HG02885 (cell line): ENCODE results near the gene GRM2.

Experiments used
- ATAC-seq: cut with Tn5 transposase; IDR thresholded peaks from one replicate; pipeline ENCODE4 v1.9.1; 2021; ENCODE audit warnings: mild to moderate bottlenecking; ENCODE audit not compliant: unreplicated experiment, poor library complexity

GRM2 gene

DNA sequence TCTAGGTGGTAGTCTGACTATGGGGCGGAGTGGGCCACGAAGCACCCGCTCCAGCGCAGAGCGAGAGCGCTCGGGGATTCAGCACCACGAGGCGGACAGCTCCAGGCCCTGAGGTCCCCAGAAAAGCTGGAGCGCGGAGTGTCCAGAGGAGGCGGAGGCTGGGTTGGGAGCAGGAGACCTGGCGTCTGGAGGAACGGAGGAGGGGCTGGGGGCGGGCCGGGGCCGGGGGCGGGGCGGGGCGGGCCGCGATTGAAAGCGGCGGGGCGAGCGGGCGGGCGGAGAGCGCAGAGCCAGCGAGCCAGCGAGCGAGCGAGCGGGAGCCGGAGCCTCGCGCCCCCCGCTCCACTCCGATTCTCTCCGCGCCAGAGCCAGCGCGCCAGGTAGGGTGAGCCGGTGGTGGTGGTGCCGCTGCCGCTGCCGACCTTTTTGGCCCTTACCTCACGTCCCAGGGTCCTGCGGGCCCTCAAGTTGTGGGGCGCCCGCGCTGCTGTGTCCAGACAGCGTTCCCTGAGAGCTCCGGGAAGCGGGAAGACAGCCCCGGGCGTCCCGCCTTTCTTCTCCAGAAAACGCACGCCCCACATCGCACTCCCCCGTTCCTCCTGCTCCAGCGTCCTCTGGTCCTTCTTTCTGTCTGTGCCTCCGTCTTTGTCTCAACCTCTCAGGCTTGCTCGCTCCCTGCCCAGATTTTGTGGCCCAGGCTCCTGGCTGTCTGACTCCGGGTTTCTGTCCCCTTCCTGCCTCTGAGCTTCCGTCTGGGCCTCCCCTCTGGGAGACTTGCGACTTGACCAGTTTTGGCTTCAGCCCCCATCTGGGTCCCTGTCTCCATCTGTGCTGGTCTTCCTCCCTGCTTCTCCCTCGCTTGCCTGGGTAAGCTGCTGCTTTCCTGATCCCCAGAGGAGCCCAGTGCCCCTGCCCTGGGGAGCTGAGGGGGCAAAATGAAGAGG is at the start of gene GRM2:
Gene GRM2, plus strand, starts transcription at position 281 of the 944 bp plus-strand sequence. CDS start 1,916 bp downstream, outside the sequence.
- no peak for ATAC-seq

GRCh38 chr3:51657234-51657633 is 49.6 kb upstream of the GRM2 start:
- ATAC-seq = no peak

GRCh38 chr3:51659942-51660341 is 46.9 kb upstream of the GRM2 start:
- ATAC-seq = no peak

DNA sequence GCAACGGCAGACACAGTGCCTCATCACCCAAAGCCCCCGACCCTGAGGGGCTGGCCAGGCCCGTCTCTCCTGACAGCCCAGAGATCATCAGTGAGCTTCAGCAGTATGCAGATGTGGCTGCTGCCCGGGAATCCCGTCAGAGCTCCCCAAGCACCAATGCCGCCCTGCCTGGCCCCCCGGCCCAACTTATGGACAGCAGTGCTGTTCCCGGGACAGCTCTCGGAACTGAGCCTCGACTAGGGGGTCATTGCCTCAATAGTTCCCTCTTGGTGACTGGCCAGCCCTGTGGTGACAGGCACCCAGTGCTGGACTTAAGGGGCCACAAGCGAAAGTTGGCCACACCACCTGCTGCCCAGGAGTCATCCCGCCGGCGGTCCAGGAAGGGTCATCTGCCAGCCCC is 44.4 kb upstream of the GRM2 start:
- ATAC-seq = no peak

- ATAC-seq = no peak
Measured at GRCh38 chr3:51668756-51669155, 38.1 kb upstream of the GRM2 start.

GRCh38 chr3:51669241-51670052 is 37.4 kb upstream of the GRM2 start:
- no peak for ATAC-seq

DNA sequence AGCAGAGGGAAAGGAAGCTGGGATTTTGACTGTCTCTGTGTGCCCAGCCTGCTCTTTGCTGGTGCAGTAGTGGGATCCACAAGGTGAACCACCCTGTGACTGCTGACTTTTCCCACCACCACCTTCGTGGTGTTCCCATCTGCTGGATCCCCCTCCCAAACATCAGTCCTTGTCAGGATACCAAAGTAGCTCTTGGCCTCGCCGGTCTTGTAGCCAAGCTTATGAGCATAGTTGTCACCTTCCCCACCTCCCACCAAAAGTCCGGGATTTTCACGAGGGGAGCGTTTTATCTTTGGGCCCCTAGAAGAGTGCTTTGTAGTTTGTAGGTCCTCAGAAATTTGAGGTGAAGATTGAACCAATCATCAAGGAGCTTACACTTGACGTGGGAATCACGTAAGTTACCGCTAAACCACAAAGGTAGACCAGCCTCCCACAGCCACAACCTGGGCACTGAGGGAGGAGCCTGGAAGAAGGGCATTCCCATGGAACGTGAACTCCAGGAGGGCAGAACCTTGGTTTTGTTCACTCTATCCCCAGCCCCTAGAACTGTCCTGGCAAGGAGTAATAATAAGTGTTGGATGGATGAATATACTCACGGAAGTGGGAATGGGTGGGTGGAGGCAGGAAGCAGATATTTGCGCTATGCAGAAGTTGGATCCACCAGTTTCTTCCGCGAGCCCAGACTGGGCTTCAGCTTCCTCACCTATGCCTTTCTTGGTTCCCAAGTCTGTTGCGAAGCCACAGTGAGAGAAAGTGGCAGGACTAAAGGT is 36.6 kb upstream of the GRM2 start:
- no peak for ATAC-seq

DNA sequence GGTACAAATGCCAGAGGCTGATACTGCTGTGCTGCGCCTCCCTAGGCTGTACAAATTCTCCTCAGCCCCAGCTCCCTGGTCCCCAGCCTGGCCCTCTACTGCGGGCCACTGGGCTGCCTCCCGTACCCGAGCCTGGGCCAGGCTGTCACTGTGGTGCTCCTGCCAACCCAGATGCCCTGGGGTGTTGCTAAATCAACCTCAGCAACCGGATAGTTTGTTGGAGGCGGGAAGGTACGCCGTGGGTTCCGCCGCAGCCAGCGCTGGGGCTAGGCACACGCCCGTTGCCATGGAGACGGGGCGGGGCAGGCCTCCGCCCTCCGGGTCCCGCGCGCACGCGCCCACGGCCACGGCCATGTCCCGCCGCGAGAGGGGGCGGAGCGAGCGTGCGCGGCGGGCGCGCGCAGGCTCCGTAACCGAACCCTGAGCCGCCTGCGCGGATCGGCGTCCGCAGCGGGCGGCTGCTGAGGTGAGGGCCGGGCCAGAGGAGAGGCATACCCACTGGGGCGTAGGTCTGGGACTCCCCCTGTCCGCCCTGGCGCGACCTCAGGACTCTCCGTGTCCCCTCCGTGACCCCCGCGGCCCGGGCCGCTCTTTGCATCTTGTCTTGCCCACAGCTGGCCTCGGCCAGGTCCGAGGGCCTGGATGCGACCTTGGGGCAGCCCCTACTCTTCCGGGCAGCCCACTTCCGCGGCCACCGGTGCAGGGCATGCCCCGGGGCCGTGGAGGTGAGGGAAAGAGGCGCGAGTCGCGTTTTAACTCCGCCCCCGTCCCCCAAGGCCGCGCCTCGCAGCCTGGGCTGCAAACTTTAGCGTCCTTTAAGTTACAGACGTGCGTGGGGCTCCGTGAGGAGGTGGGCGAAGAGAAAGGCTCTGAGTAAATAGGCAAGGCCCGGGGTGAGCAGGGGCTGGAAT is 35.8 kb upstream of the GRM2 start, which contains the start of gene TEX264:
Gene TEX264, plus strand, starts transcription at position 430 of the 911 bp plus-strand sequence. CDS start 3,053 bp downstream, outside the sequence.
- peak; percentile 84 for ATAC-seq

- peak; percentile 45 for ATAC-seq
Measured at GRCh38 chr3:51671734-51672475, 35.0 kb upstream of the GRM2 start.

- ATAC-seq = no peak
Measured at GRCh38 chr3:51673181-51673801, 33.6 kb upstream of the GRM2 start.

- ATAC-seq = no peak
Measured at GRCh38 chr3:51673802-51674654, 32.8 kb upstream of the GRM2 start.

DNA sequence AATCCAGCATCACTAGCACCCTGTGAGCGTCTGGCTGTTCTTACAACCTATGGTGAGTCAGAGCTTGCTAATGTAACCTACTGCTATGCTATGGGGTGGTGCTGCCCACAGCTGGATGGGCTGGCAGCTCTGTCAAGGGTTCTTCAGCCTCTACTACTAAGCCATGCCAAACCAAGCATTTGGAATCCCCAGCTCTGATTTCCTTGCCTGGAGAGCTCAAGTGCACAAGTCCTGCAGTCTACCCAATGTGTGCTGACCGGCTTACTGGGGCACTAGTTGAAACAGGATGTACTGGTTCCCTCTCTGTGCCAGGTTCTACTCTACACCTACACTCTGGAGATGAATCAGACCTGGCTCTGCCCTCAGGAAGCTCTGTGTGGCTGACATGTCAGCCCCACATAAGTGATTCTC is 31.7 kb upstream of the GRM2 start:
- ATAC-seq = no peak

DNA sequence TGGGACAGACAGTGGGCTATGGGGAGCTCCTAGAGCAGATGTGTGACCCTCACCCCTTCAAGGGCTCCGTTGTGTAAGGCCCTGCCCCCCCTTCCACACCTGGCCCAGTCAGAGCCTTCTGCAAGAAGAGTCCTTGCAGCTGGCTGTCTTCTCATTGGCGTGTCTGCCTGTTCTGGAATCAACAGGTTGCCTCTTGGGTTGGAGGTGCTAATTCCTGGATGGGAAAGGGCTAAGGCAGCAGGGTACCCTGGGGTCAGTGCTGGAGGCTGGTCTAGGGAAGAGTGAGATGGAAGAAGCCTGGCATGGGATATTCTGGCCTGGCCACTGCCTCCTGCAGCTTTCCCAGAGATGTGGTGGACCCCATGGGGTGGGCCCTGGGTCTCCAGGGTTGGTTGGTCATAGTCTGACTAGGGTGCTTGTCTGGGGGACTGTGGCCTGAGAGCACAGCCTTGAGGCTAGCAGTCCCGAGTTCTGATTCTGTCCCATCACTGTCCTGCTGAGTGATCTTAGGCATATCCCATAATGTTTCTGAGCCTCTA is 30.7 kb upstream of the GRM2 start:
- ATAC-seq = no peak

- ATAC-seq = no peak
Measured at GRCh38 chr3:51677358-51677757, 29.5 kb upstream of the GRM2 start.

DNA sequence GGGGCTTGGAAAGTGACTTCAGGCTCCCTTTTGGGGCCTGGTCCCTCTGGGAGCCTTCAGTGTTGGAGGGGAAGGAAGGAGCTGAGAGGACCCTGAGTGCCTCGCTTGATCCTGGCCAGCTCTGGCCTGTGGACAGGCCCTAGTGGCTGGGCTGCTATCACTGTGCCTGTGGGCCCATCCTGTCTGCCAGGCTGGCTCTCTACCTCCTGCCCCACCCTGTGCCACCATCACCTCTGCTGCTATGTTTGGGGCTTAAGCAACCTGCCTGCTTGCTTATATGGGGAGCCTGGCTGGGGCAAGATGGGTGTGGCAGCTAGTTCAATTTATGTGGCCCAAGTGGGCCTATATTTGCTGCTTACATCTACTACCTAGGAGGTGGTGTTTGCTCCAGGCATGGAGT is 28.7 kb upstream of the GRM2 start:
- ATAC-seq = no peak

GRCh38 chr3:51678641-51679040 is 28.2 kb upstream of the GRM2 start:
- no peak for ATAC-seq

- ATAC-seq = no peak
Measured at GRCh38 chr3:51679318-51679717, 27.6 kb upstream of the GRM2 start.
